Cardiac muscle cell (in vitro differentiated cells and primary cell): Measurements from ENCODE around the gene LRIT2. TPM values are rescaled to one million over a fixed set of nuclear protein-coding genes. Genes with fewer than 3 reads are reported as not detected.

Experiments used
- DNase-seq, 2 donors: peaks; one replicate each; pipeline versions ENCODE4 v3.0.0 to v3.0.0-alpha.2; 2010 to 2017; ENCODE audit warnings: low read depth in 1 of 2, low spot score in 1 of 2
- H3K27ac ChIP-seq: fragments of 200-600 bp; sonication (generic); 2 replicates; pipeline ENCODE4 v1.5.1; 2016
- H3K27me3 ChIP-seq: fragments of 200-600 bp; sonication (generic); 2 replicates; pipeline ENCODE4 v1.6.0; 2016; ENCODE audit warnings: control low read depth
- H3K36me3 ChIP-seq: fragments of 200-600 bp; sonication (generic); 2 replicates; pipeline ENCODE4 v1.5.1; 2016; ENCODE audit warnings: control low read depth
- H3K4me1 ChIP-seq: fragments of 200-600 bp; sonication (generic); 2 replicates; pipeline ENCODE4 v1.8.1; 2017; ENCODE audit warnings: low read depth, mild to moderate bottlenecking, mixed run types
- H3K4me3 ChIP-seq: fragments of 200-600 bp; sonication (generic); 2 replicates; pipeline ENCODE4 v1.5.1; 2016; ENCODE audit warnings: mild to moderate bottlenecking
- H3K9me3 ChIP-seq: fragments of 200-600 bp; sonication (generic); 2 replicates; pipeline ENCODE4 v1.5.1; 2017; ENCODE audit warnings: low read depth, mild to moderate bottlenecking, control low read depth
- polyA plus RNA-seq: library from polyadenylated mRNA; unstranded; fragments of >200 nt; fragmentation: Nextera tagmentation; extraction: Ambion mirVana; gene quantifications from 2 replicates; pipeline ENCODE4 v1.2.1, GENCODE V29; 2016
- total RNA-seq: library from RNA; depleted of rRNA; stranded (reverse); fragments of >200 nt; gene quantifications from 2 replicates; pipeline ENCODE4 v1.2.3, GENCODE V29; 2016
- TF ChIP-seq, protein P1 (sequence below): IDR thresholded peaks from 2 replicates; pipeline ENCODE4 v1.5.1; 2012; ENCODE audit warnings: low read depth, mild to moderate bottlenecking, low read length

The LRIT2 gene
- total and polyA plus RNA-seq, 2 experiments from 2014 or later, result not detected

DNA sequence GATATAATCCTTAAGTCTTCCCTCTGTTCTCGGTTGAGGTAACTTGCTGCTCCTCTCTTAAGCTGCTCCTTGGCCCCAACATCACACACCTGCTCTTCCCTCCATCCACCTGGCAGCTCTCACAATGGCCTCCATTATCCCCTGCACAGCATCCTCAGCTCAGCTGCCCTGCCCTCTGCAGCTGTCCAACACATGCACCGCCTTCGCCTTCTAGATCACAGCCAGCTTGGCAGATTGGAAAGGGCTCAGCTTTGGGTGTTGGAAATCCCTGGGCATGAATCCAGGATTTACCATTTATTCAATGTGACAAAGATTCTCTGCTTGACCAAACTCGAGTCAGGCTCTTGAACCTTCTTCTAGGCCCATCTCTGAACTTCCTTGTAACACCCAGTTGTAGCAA, 40.1 kb upstream of the LRIT2 start:
- Histone ChIP-seq H3K4me1 (no peaks in the 10 kb centered on the region), H3K36me3 (no peaks in the 10 kb centered on the region), H3K9me3 (no peaks in the 10 kb centered on the region), H3K27ac (no peak overlapping the region), H3K4me3 (no peak overlapping the region), H3K27me3 (no peaks in the 10 kb centered on the region)
- TF ChIP-seq, protein P1, sequence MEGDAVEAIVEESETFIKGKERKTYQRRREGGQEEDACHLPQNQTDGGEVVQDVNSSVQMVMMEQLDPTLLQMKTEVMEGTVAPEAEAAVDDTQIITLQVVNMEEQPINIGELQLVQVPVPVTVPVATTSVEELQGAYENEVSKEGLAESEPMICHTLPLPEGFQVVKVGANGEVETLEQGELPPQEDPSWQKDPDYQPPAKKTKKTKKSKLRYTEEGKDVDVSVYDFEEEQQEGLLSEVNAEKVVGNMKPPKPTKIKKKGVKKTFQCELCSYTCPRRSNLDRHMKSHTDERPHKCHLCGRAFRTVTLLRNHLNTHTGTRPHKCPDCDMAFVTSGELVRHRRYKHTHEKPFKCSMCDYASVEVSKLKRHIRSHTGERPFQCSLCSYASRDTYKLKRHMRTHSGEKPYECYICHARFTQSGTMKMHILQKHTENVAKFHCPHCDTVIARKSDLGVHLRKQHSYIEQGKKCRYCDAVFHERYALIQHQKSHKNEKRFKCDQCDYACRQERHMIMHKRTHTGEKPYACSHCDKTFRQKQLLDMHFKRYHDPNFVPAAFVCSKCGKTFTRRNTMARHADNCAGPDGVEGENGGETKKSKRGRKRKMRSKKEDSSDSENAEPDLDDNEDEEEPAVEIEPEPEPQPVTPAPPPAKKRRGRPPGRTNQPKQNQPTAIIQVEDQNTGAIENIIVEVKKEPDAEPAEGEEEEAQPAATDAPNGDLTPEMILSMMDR, result no peak
- DNase-seq, result no peak

DNA sequence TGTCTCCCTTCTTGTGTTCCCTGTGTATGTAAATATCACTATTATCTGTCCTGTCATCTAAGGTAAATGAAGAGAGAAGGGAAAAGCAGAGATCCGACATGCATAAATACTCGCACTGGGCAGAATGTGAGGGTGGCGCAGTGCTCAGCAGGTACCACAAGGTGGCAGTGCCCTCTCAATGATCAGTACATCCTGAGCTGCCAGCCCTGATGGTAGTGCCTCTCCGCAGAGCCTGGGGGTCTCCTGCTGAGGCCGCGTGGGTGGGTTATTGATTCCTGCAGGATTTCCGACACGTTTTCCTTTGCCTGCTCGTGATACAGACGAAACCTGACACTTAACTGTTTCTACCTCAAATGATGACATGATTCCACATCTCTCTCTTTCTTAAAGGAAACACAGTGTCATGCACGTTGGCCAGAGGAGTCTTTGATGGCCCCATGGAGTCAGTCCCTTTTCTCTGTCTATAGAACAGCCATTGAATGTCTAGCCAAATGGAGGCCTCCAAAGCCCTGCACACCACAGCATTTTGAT, 39.3 kb upstream of the LRIT2 start:
- H3K9me3 ChIP-seq, result no peaks in the 10 kb centered on the region
- no peak overlapping the region for H3K4me3 ChIP-seq
- DNase-seq, result peak; percentile 67 to 75
- H3K4me1 ChIP-seq, result no peaks in the 10 kb centered on the region
- TF ChIP-seq, protein P1, result peak; percentile 97
- H3K36me3 ChIP-seq, result no peaks in the 10 kb centered on the region
- no peak overlapping the region for H3K27ac ChIP-seq
- no peaks in the 10 kb centered on the region for H3K27me3 ChIP-seq

DNA sequence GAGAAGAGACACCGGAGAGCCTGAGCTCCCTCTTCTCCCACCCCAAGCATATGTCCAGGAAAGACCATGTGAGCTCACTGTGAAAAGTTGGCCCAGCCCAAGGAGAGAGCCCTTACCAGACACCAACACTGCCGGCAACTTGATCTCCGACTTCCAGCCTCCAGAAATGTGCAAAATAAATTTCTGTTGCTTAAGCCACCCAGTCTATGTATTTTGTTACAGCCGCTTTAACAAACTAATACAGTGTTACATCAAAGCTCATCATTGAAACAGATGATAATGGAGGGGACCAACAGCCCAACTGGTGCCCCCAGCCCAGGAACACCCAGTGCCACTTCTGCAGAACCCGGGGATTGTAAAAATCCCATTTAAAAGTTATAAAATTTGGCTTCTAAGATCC, 38.4 kb upstream of the LRIT2 start:
- H3K4me3 ChIP-seq, result no peak overlapping the region
- no peaks in the 10 kb centered on the region for H3K9me3 ChIP-seq
- no peak overlapping the region for H3K27ac ChIP-seq
- no peak for DNase-seq
- H3K4me1 ChIP-seq, result no peaks in the 10 kb centered on the region
- no peaks in the 10 kb centered on the region for H3K27me3 ChIP-seq
- TF ChIP-seq, protein P1, result no peak
- no peaks in the 10 kb centered on the region for H3K36me3 ChIP-seq

DNA sequence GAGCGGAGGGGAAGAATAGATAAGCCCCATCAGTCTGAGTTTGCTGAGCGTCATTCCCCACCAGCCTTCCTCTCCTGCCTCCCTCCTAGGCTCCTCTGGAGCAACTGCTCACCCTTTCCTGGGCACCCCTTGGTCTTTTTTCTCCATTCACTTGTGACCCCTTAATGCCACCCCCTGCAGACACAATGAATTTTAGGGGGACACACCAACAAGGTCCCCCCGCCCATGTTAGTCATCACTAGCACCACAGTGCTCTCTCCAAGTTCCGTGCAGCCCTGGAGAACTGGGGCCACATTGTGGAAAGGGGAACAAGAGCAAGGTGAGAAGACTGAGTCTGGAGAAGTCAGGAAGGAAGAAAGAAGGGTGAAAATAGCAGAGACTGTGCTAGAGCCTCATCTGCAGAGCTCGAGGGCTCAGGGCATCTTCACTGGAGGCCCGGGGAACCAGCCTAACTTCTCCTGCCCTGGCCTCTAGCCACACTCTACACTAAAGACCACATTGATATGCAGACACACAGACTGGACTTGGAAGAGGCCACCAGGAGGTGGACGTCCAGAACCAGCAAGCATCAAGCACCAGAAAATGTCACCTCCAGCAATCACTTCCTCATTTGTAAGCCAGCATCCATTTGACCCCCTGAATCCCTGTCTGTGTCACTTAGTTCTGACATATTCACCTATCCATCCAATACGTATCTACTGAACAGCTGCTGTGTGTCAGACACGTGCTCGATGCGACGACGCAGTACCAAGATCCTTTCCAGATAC, 37.0 kb upstream of the LRIT2 start:
- TF ChIP-seq, protein P1, result no peak
- no peaks in the 10 kb centered on the region for H3K4me1 ChIP-seq
- no peak overlapping the region for H3K4me3 ChIP-seq
- H3K27me3 ChIP-seq, result no peaks in the 10 kb centered on the region
- no peak overlapping the region for H3K27ac ChIP-seq
- no peak for DNase-seq
- no peaks in the 10 kb centered on the region for H3K36me3 ChIP-seq
- no peaks in the 10 kb centered on the region for H3K9me3 ChIP-seq

DNA sequence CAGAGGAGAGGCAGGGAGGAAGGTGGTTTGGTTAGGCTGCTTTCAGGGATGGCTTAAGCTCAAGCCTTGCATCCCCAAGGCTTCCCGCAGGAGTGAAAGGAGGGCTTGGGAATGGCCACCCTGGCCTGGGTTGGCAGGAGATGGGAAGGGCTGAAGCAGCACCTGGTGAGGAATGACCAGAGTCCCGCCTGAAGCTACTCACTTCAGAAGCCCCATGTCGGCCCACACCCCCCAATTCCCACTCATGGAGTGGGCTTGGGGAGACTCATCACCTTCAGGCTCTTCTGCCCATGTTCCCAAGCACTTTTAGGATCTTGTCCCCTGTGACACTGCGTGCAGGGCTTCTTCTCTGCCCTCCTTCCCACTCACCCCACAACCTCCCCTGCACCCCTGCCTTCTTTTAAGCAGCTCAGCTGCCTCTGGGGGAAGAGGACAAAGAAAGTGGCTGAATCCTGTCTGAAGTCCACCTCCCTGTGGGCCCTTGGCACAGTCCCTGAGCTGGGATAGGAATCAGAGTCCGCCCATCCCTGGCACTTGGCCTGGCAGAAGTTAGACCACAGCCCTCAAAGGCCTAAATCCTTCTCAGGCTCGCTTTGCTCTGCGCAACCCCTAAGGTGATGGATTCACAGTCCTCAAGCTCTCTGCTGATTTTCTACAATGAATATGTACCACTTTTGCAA, 36.0 kb upstream of the LRIT2 start:
- no peaks in the 10 kb centered on the region for H3K36me3 ChIP-seq
- no peaks in the 10 kb centered on the region for H3K4me1 ChIP-seq
- DNase-seq, result no peak
- H3K27ac ChIP-seq, result no peak overlapping the region
- TF ChIP-seq, protein P1, result no peak
- H3K4me3 ChIP-seq, result no peak overlapping the region
- no peaks in the 10 kb centered on the region for H3K27me3 ChIP-seq
- no peaks in the 10 kb centered on the region for H3K9me3 ChIP-seq
